Islet of Langerhans (tissue), 1 donor: ENCODE data around the gene CNDP2.
"Not testable (repeated sequence)": the region's sequence is repeated elsewhere in the genome, so short reads cannot be mapped to it uniquely, and the experiment has no call there.

Source experiments
- FAIRE-seq: peaks from one replicate; lab custom pipeline; 2011; peaks lifted over from hg19 to GRCh38; lab: Jason Lieb, UNC

CNDP2 gene

GRCh38 chr18:74539289-74539688 lies 43.1 kb downstream of the CNDP2 start:
- no peak for FAIRE-seq

- no peak for FAIRE-seq
These were observed 44.7 kb downstream of the CNDP2 start for GRCh38 chr18:74540652-74541421.

- FAIRE-seq, result no peak
These were observed 45.8 kb downstream of the CNDP2 start for GRCh38 chr18:74541703-74542555.

- FAIRE-seq, result no peak
These were observed 48.7 kb downstream of the CNDP2 start for GRCh38 chr18:74544898-74545297.

GRCh38 chr18:74546007-74546406 lies 49.8 kb downstream of the CNDP2 start:
- no peak for FAIRE-seq

GRCh38 chr18:74546751-74547530 lies 50.8 kb downstream of the CNDP2 start:
- FAIRE-seq, result no peak

- FAIRE-seq, result no peak
These were observed 51.7 kb downstream of the CNDP2 start for GRCh38 chr18:74547860-74548259.

- no peak for FAIRE-seq
These were observed 53.5 kb downstream of the CNDP2 start for GRCh38 chr18:74549591-74550104.

GRCh38 chr18:74550886-74551285 lies 54.7 kb downstream of the CNDP2 start:
- FAIRE-seq, result no peak

GRCh38 chr18:74551452-74551851 lies 55.3 kb downstream of the CNDP2 start:
- no peak for FAIRE-seq

- peak; percentile 61 for FAIRE-seq
These were observed 55.9 kb downstream of the CNDP2 start for GRCh38 chr18:74551936-74552555.

- FAIRE-seq, result no peak
These were observed 60.0 kb downstream of the CNDP2 start for GRCh38 chr18:74556126-74556525.

- FAIRE-seq, result no peak
These were observed 61.9 kb downstream of the CNDP2 start for GRCh38 chr18:74558096-74558495.

GRCh38 chr18:74562131-74562730 lies 66.1 kb downstream of the CNDP2 start:
- no peak for FAIRE-seq

GRCh38 chr18:74562775-74563174 lies 66.6 kb downstream of the CNDP2 start:
- FAIRE-seq, result no peak

- no peak for FAIRE-seq
These were observed 67.8 kb downstream of the CNDP2 start for GRCh38 chr18:74563999-74564398.

- FAIRE-seq, result not testable (repeated sequence)
These were observed 69.0 kb downstream of the CNDP2 start for GRCh38 chr18:74565164-74565563.

- not testable (repeated sequence) for FAIRE-seq
These were observed 69.8 kb downstream of the CNDP2 start for GRCh38 chr18:74565993-74566392.

GRCh38 chr18:74567822-74568221 lies 71.7 kb downstream of the CNDP2 start:
- no peak for FAIRE-seq

- FAIRE-seq, result no peak
These were observed 73.2 kb downstream of the CNDP2 start for GRCh38 chr18:74569401-74569800.

GRCh38 chr18:74570266-74570665 lies 74.1 kb downstream of the CNDP2 start:
- no peak for FAIRE-seq
